K562 (cell line): ENCODE data around the gene ZNF18. TPM values are rescaled to one million over a fixed set of nuclear protein-coding genes. Genes with fewer than 3 reads are reported as not detected.
A peak's percentile ranks its signal among the peaks of the same experiment; 100 is the strongest.

Experiments
- ATAC-seq: fragments of 200-7000 bp; cut with Tn5 transposase; 3 replicates; pipeline ENCODE4 v1.9.1; 2020; ENCODE audit warnings: moderate library complexity
- BruUV-seq: library from RNA; stranded (reverse); fragments of 400-500 nt; replicated peaks from 2 replicates; lab custom pipeline; 2021; lab: Mats Ljungman, UMichigan
- CTCF ChIA-PET: fragments of 300-600 bp; formaldehyde crosslinking; extraction: SDS; loops from one replicate; lab custom pipeline; 2021; ENCODE audit warnings: low intra/inter-chr PET ratio; lab: Yijun Ruan, JAX
- POLR2A ChIA-PET: fragments of 300-600, 350-650 bp; sonication (Branson Sonifier 250); formaldehyde crosslinking; extraction: SDS; loops from one replicate; lab custom pipeline; 2021; ENCODE audit warnings: antibody characterized with exemption, inconsistent platforms; lab: Yijun Ruan, JAX
- DNase-seq, 4 experiments: peaks; one replicate each; pipeline versions ENCODE4 v3.0.0 to v3.0.0-alpha.2; 2011 to 2018; ENCODE audit warnings: low spot score in 3 of 4, mixed read lengths in 3 of 4; ENCODE audit errors: extremely low read depth in 1 of 4
- FAIRE-seq: peaks from 2 replicates; lab custom pipeline; 2011; peaks lifted over from hg19 to GRCh38; lab: Jason Lieb, UNC
- H2AFZ ChIP-seq: 2 replicates; pipeline ENCODE4 v1.6.0; 2011; ENCODE audit warnings: low read depth, low read length, control low read depth, inconsistent platforms
- H3K27ac ChIP-seq: fragments of 200-600 bp; 3 replicates; pipeline ENCODE4 v1.8.0; 2011; ENCODE audit warnings: low read depth, mild to moderate bottlenecking, control low read depth, inconsistent platforms, low read length, moderate library complexity, mixed read lengths; ENCODE audit errors: extremely low read depth
- H3K27me3 ChIP-seq, 2 experiments: fragments of 300-600 bp in 1 of 2; 2 replicates in 1 of 2; 3 replicates in 1 of 2; pipeline versions ENCODE4 v1.6.0 to v1.8.0; 2011; ENCODE audit warnings: inconsistent platforms in 2 of 2, low read length in 2 of 2, mild to moderate bottlenecking in 1 of 2, mixed read lengths in 1 of 2, moderate library complexity in 1 of 2; ENCODE audit not compliant: control insufficient read depth in 2 of 2, insufficient read depth in 2 of 2
- H3K36me3 ChIP-seq: fragments of 300-600 bp; 3 replicates; pipeline ENCODE4 v1.8.0; 2011; ENCODE audit warnings: mild to moderate bottlenecking, low read length, inconsistent platforms; ENCODE audit not compliant: control insufficient read depth, insufficient read depth
- H3K4me1 ChIP-seq, 2 experiments: fragments of 200-600 bp in 1 of 2; replicated peaks in 1 of 2; 2 replicates in 1 of 2; 3 replicates in 1 of 2; pipeline versions ENCODE4 v1.5.1 to v1.8.0; 2011; ENCODE audit warnings: inconsistent platforms in 2 of 2, low read length in 2 of 2, mild to moderate bottlenecking in 1 of 2, mixed read lengths in 1 of 2, moderate library complexity in 1 of 2; ENCODE audit not compliant: control insufficient read depth in 2 of 2, insufficient read depth in 2 of 2
- H3K4me2 ChIP-seq: 2 replicates; pipeline ENCODE4 v1.6.1; 2011; ENCODE audit warnings: low read length, control low read depth, inconsistent platforms, mixed read lengths; ENCODE audit not compliant: insufficient read depth
- H3K4me3 ChIP-seq: fragments of 200-600 bp; sonication (generic), shearing (Covaris generic); 2 replicates; pipeline ENCODE4 v1.5.1; 2016; ENCODE audit warnings: control low read depth, inconsistent platforms
- H3K79me2 ChIP-seq: fragments of 200-600 bp; 3 replicates; pipeline ENCODE4 v1.8.0; 2011; ENCODE audit warnings: low read length, inconsistent platforms; ENCODE audit not compliant: control insufficient read depth, insufficient read depth
- H3K9ac ChIP-seq, 2 experiments: 2 replicates each; pipeline versions ENCODE4 v1.6.0 to v1.6.1; 2011; ENCODE audit warnings: low read depth in 2 of 2, low read length in 2 of 2, control low read depth in 1 of 2, inconsistent platforms in 1 of 2, mild to moderate bottlenecking in 1 of 2, mixed read lengths in 1 of 2; ENCODE audit not compliant: insufficient read depth in 1 of 2
- H3K9me1 ChIP-seq: one replicate; pipeline ENCODE4 v1.6.0; 2011; ENCODE audit warnings: inconsistent platforms, mild to moderate bottlenecking, low read length, moderate library complexity; ENCODE audit not compliant: control insufficient read depth, insufficient read depth
- H3K9me3 ChIP-seq: replicated peaks from 2 replicates; pipeline ENCODE4 v1.5.1; 2011; ENCODE audit warnings: low read depth, low read length, inconsistent platforms; ENCODE audit not compliant: control insufficient read depth, insufficient read depth
- H4K20me1 ChIP-seq: replicated peaks from 2 replicates; pipeline ENCODE4 v1.6.1; 2011; ENCODE audit warnings: low read length, inconsistent platforms, mixed read lengths; ENCODE audit not compliant: control insufficient read depth, insufficient read depth
- FOSL1 ChIP-seq: fragments of 200-800 bp; sonication (Bioruptor generic); conservative IDR thresholded peaks from 2 replicates; pipeline ENCODE4 v1.6.1; 2016; ENCODE audit warnings: missing genetic modification characterization, missing compliant biosample characterization
- NFRKB ChIP-seq: fragments of 450-650 bp; IDR thresholded peaks from 2 replicates; pipeline ENCODE4 v1.6.1; 2016; ENCODE audit warnings: low read depth
- TBL1XR1 ChIP-seq, 2 experiments: IDR thresholded peaks; 2 replicates each; pipeline ENCODE4 v1.6.1; 2012; ENCODE audit warnings: improper control_type of control experiment in 2 of 2, low read length in 2 of 2, mild to moderate bottlenecking in 1 of 2
- XRCC5 ChIP-seq: fragments of 200-400 bp; formaldehyde crosslinking; IDR thresholded peaks from 2 replicates; pipeline ENCODE4 v1.6.1; 2017; ENCODE audit warnings: low read depth, mild to moderate bottlenecking, low read length
- ZNF445 ChIP-seq: fragments of 250-450 bp; sonication (Bioruptor Pico); IDR thresholded peaks from 2 replicates; pipeline ENCODE4 v1.4.0; 2020; ENCODE audit warnings: low read depth, mild to moderate bottlenecking, moderate library complexity
- WGBS: fragments of 100-300 bp; shearing (Covaris generic); methylation state at CpG from one replicate; pipeline ENCODE4 v1.1.6; 2016; ENCODE audit warnings: low coverage, mixed read lengths; ENCODE audit not compliant: insufficient coverage; ENCODE audit errors: missing lambda C conversion rate; 5-methylcytosine and 5-hydroxymethylcytosine counted together
- in situ Hi-C: fragments of 300-500 bp; cut with MboI; formaldehyde crosslinking; loops from 4 replicates; pipeline ENCODE4 v1.15.0; 2018; ENCODE audit warnings: inconsistent platforms, mixed read lengths
- intact Hi-C: fragments of 100-400 bp; cut with micrococcal nuclease; formaldehyde crosslinking; loops from 2 replicates; pipeline ENCODE4 v1.14.2; 2022
- polyA plus RNA-seq, 8 experiments: library from polyadenylated mRNA; depleted of rRNA in 4 of 8; stranded (reverse) in 5 of 8; unstranded in 3 of 8; fragments of >200 nt; fragmentation: Nextera tagmentation in 2 of 8; fragmentation: Illumina TruSeq in 1 of 8; extraction: Ambion mirVana in 2 of 8; extraction: Trizol in 1 of 8; gene quantifications; 2 replicates each; pipeline versions ENCODE4 v1.2.1 to v1.2.3, GENCODE V29; 2011 to 2014; ENCODE audit warnings: inconsistent platforms in 1 of 8, missing spikeins in 1 of 8
- total RNA-seq, 7 experiments: library from RNA; depleted of rRNA in 6 of 7; stranded (reverse); fragments of >200 nt in 6 of 7; fragmentation: Illumina TruSeq in 2 of 7; extraction: Trizol in 2 of 7; gene quantifications; 2 replicates each; pipeline versions ENCODE4 v1.2.1 to v1.2.3, GENCODE V29; 2011 to 2021; ENCODE audit warnings: low replicate concordance in 1 of 7
- TF ChIP-seq, protein P1 (sequence below): sonication (generic); formaldehyde crosslinking; IDR thresholded peaks from 2 replicates; pipeline ENCODE4 v1.8.0; 2022; ENCODE audit warnings: missing genetic modification reagents, mild to moderate bottlenecking, moderate library complexity, borderline replicate concordance
- TF ChIP-seq, protein P2 (sequence below): sonication (generic); formaldehyde crosslinking; IDR thresholded peaks from 2 replicates; pipeline ENCODE4 v1.9.0; 2022; ENCODE audit warnings: mild to moderate bottlenecking, missing genetic modification reagents

ZNF18 gene
- total and polyA plus RNA-seq, 9 of the 15 experiments (the other 6 are each of a cell fraction or from before 2014, with no cell fraction given): 1.1 to 5.0 (median 3.4) TPM

DNA sequence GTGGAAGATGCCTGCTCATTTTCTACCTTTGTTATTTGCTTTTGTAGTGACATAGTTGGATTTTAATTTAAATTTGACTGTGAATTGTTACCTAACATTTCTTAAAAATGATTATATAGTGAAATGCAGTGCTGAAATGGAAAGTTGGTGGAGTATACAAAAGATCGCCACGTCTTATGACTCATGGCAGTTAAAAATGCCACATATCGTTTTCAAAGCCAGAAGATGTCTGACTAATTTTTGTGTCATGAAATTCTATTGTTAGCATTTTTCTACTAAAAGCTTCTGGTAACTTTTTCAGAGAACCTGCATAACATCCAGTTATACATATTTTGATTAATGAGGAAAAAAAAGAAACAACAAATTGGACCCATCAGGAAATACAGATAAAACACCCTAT is 44.0 kb upstream of the ZNF18 start:
- H3K9me1 ChIP-seq: no peaks in the 10 kb centered on the region
- H3K27me3 ChIP-seq: no peaks in the 10 kb centered on the region
- no peak overlapping the region for H3K4me2 ChIP-seq
- BruUV-seq: no TSS peak
- no peak overlapping the region for H3K9ac ChIP-seq
- TF ChIP-seq XRCC5 (no peak), ZNF445 (CRISPR knock-in tag) (no peak), TBL1XR1 (IDR thresholded peaks at IDR 0.05; ENCODE audit: low read length in 2 of 2) (no peak), FOSL1 (tag) (peak; percentile 58), NFRKB (no peak)
- TF ChIP-seq, protein P1, sequence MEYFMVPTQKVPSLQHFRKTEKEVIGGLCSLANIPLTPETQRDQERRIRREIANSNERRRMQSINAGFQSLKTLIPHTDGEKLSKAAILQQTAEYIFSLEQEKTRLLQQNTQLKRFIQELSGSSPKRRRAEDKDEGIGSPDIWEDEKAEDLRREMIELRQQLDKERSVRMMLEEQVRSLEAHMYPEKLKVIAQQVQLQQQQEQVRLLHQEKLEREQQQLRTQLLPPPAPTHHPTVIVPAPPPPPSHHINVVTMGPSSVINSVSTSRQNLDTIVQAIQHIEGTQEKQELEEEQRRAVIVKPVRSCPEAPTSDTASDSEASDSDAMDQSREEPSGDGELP: no peak
- TF ChIP-seq, protein P2, sequence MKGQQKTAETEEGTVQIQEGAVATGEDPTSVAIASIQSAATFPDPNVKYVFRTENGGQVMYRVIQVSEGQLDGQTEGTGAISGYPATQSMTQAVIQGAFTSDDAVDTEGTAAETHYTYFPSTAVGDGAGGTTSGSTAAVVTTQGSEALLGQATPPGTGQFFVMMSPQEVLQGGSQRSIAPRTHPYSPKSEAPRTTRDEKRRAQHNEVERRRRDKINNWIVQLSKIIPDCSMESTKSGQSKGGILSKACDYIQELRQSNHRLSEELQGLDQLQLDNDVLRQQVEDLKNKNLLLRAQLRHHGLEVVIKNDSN: no peak
- H3K4me3 ChIP-seq: no peak overlapping the region
- WGBS: 57% methylated on average over 2 of the region's 3 CpGs
- H3K27ac ChIP-seq: no peak overlapping the region
- ATAC-seq (no peak), FAIRE-seq (no peak), DNase-seq (no peak)
- POLR2A ChIA-PET: interaction anchor here (1.0 kb wide), 1 partner anchor 20 kb away, joined by 3 read pairs; no protein-coding TSS in a partner anchor
- peaks cover 34% of the 10 kb centered on the region for H3K79me2 ChIP-seq
- H3K9me3 ChIP-seq: no peaks in the 10 kb centered on the region
- intact Hi-C loops: no loop called here
- no peaks in the 10 kb centered on the region; the same call in 1 of the 2 replicates for H4K20me1 ChIP-seq
- H3K36me3 ChIP-seq: no peaks in the 10 kb centered on the region
- in situ Hi-C loops: no loop called here
- peaks cover 0 to 4% of the 10 kb centered on the region in 2 experiments; a peak in 1 of 5 replicates for H3K4me1 ChIP-seq
- CTCF ChIA-PET: no interaction called here
- no peak overlapping the region for H2AFZ ChIP-seq
